K562 (cell line): Measurements from ENCODE around the gene CUEDC2. TPM values are rescaled to one million over a fixed set of nuclear protein-coding genes. Genes with fewer than 3 reads are reported as not detected.

Source experiments
- E2F6 ChIP-seq, 2 experiments: IDR thresholded peaks; 2 replicates each; pipeline ENCODE4 v1.6.1; 2011; ENCODE audit warnings: borderline replicate concordance in 1 of 2, control low read depth in 1 of 2, low read depth in 1 of 2, low read length in 1 of 2, mild to moderate bottlenecking in 1 of 2, mixed read lengths in 1 of 2, moderate library complexity in 1 of 2; ENCODE audit not compliant: insufficient read depth in 1 of 2, insufficient read length in 1 of 2, poor library complexity in 1 of 2, severe bottlenecking in 1 of 2; ENCODE audit errors: extremely low read depth in 1 of 2
- ETV1 ChIP-seq: fragments of 450-650 bp; conservative IDR thresholded peaks from 2 replicates; pipeline ENCODE4 v1.6.1; 2016; ENCODE audit warnings: missing genetic modification characterization, control low read depth, low read depth, missing compliant biosample characterization
- FOXJ2 ChIP-seq: fragments of 200-800 bp; sonication (Bioruptor generic); IDR thresholded peaks from 2 replicates; pipeline ENCODE4 v1.6.1; 2016; ENCODE audit warnings: missing genetic modification characterization, missing compliant biosample characterization
- FOXM1 ChIP-seq, 2 experiments: fragments of 450-650 bp in 1 of 2; sonication (generic) in 1 of 2; formaldehyde crosslinking in 1 of 2; IDR thresholded peaks; 2 replicates each; pipeline versions ENCODE4 v1.6.1 to v1.9.0; 2017 to 2022; ENCODE audit warnings: low read depth in 2 of 2, mild to moderate bottlenecking in 2 of 2, missing genetic modification reagents in 1 of 2, moderate library complexity in 1 of 2
- MYC ChIP-seq, 2 experiments: fragments of 250-450 bp in 1 of 2; sonication (Bioruptor Pico) in 1 of 2; IDR thresholded peaks; 2 replicates each; pipeline versions ENCODE4 v1.5.1 to v1.6.1; 2012 to 2021; ENCODE audit warnings: low read depth in 2 of 2, borderline replicate concordance in 1 of 2, improper control_type of control experiment in 1 of 2, low read length in 1 of 2, mild to moderate bottlenecking in 1 of 2, moderate library complexity in 1 of 2
- RUNX1 ChIP-seq: sonication (generic); IDR thresholded peaks from 2 replicates; pipeline ENCODE4 v1.6.1; 2016; ENCODE audit warnings: antibody characterized with exemption, low read depth
- YY1 ChIP-seq, 3 experiments: IDR thresholded peaks; 2 replicates each; pipeline ENCODE4 v1.6.1; 2011; ENCODE audit warnings: low read length in 2 of 3, mild to moderate bottlenecking in 2 of 3, moderate library complexity in 2 of 3, borderline replicate concordance in 1 of 3, control low read depth in 1 of 3, low read depth in 1 of 3; ENCODE audit not compliant: insufficient read depth in 3 of 3, insufficient replicate concordance in 2 of 3, control insufficient read depth in 1 of 3, insufficient read length in 1 of 3; ENCODE audit errors: extremely low read depth in 1 of 3
- ZBTB49 ChIP-seq: sonication (generic); formaldehyde crosslinking; IDR thresholded peaks from 2 replicates; pipeline ENCODE4 v1.8.0; 2022; ENCODE audit warnings: missing genetic modification reagents, mild to moderate bottlenecking, borderline replicate concordance
- polyA plus RNA-seq, 8 experiments: library from polyadenylated mRNA; depleted of rRNA in 4 of 8; stranded (reverse) in 5 of 8; unstranded in 3 of 8; fragments of >200 nt; fragmentation: Nextera tagmentation in 2 of 8; fragmentation: Illumina TruSeq in 1 of 8; extraction: Ambion mirVana in 2 of 8; extraction: Trizol in 1 of 8; gene quantifications; 2 replicates each; pipeline versions ENCODE4 v1.2.1 to v1.2.3, GENCODE V29; 2011 to 2014; ENCODE audit warnings: inconsistent platforms in 1 of 8, missing spikeins in 1 of 8
- total RNA-seq, 7 experiments: library from RNA; depleted of rRNA in 6 of 7; stranded (reverse); fragments of >200 nt in 6 of 7; fragmentation: Illumina TruSeq in 2 of 7; extraction: Trizol in 2 of 7; gene quantifications; 2 replicates each; pipeline versions ENCODE4 v1.2.1 to v1.2.3, GENCODE V29; 2011 to 2021; ENCODE audit warnings: low replicate concordance in 1 of 7
- TF ChIP-seq, protein P1 (sequence below), 2 experiments: fragments of 450-650 bp; conservative IDR thresholded peaks; 2 replicates each; pipeline ENCODE4 v1.6.1; 2017; ENCODE audit warnings: mild to moderate bottlenecking in 2 of 2, moderate library complexity in 2 of 2

CUEDC2 gene
- total and polyA plus RNA-seq, 9 of the 15 experiments (the other 6 are each of a cell fraction or from before 2014, with no cell fraction given) = 8.5 to 48.9 (median 27.4) TPM

DNA sequence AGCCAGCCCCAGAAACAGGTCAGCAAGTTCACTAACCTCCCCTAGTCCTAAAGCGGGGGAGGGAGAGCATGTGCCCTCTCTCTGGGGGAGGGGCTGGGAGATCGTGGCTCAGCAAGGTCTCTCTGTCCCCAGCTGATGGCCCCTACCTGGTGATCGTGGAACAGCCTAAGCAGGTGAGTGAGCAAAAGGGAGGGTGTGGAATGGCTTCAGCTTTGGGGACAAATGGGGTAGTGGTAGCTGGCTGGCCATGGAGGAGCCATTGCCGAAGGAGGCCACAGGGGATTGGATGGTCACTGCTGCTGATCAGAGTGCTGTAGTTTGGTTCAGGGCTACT is 36.1 kb downstream of the CUEDC2 start (continued):
- TF ChIP-seq RUNX1 = no peak
- peak; percentile 40; the same call in 1 of the 2 replicates for TF ChIP-seq MYC (IDR thresholded peaks at IDR 0.05; ENCODE audit: low read depth, low read length)
- no peak for TF ChIP-seq MYC (CRISPR knock-in tag; IDR thresholded peaks at IDR 0.05; ENCODE audit: borderline replicate concordance, low read depth)
- no peak for TF ChIP-seq YY1 (IDR thresholded peaks at IDR 0.05; ENCODE audit: borderline replicate concordance in 1 of 3, control insufficient read depth in 1 of 3, extremely low read depth in 1 of 3, insufficient read depth in 3 of 3, insufficient read length in 1 of 3, insufficient replicate concordance in 2 of 3, low read depth in 1 of 3, low read length in 2 of 3)
- no peak for TF ChIP-seq FOXM1 (IDR thresholded peaks at IDR 0.05; ENCODE audit: low read depth)
- no peak for TF ChIP-seq FOXM1 (CRISPR knock-in tag; IDR thresholded peaks at IDR 0.05; ENCODE audit: low read depth)
- TF ChIP-seq, protein P1, sequence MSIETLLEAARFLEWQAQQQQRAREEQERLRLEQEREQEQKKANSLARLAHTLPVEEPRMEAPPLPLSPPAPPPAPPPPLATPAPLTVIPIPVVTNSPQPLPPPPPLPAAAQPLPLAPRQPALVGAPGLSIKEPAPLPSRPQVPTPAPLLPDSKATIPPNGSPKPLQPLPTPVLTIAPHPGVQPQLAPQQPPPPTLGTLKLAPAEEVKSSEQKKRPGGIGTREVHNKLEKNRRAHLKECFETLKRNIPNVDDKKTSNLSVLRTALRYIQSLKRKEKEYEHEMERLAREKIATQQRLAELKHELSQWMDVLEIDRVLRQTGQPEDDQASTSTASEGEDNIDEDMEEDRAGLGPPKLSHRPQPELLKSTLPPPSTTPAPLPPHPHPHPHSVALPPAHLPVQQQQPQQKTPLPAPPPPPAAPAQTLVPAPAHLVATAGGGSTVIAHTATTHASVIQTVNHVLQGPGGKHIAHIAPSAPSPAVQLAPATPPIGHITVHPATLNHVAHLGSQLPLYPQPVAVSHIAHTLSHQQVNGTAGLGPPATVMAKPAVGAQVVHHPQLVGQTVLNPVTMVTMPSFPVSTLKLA (conservative IDR thresholded peaks at IDR 0.05) = peak; percentile 29; a peak in 1 of 4 replicates
- TF ChIP-seq E2F6 (IDR thresholded peaks at IDR 0.05; ENCODE audit: borderline replicate concordance in 1 of 2, extremely low read depth in 1 of 2, insufficient read depth in 1 of 2, insufficient read length in 1 of 2, low read depth in 1 of 2, low read length in 1 of 2, poor library complexity in 1 of 2, severe bottlenecking in 1 of 2) = peak in 1 of 2 experiments; percentile 27
- TF ChIP-seq FOXJ2 (tag) = no peak
- no peak for TF ChIP-seq ETV1
- no peak for TF ChIP-seq ZBTB49 (CRISPR knock-in tag)
